Activated T-helper 2 cell treated with anti-CD3 and anti-CD28 coated beads, Interferon-gamma antibody, Interleukin-2, Interleukin-4, amounts not matched to agents 10 μg/mL and 5 μg/mL and 100 μg/mL, durations not matched to agents 14 hours and 24 hours and 36 hours (primary cell): ENCODE data around the gene AFMID. TPM values are rescaled to one million over a fixed set of nuclear protein-coding genes. Genes with fewer than 3 reads are reported as not detected.
A peak's percentile ranks its signal among the peaks of the same experiment; 100 is the strongest.

ENCODE experiments used
- DNase-seq: peaks from one replicate; pipeline ENCODE4 v3.0.0; 2021; ENCODE audit warnings: low spot score
- H3K27ac Mint-ChIP-seq: one replicate; pipeline ENCODE4 v1.8.0; 2021; ENCODE audit warnings: mixed read lengths
- H3K27me3 Mint-ChIP-seq: one replicate; pipeline ENCODE4 v1.8.0; 2021; ENCODE audit warnings: low read depth, mixed read lengths
- H3K36me3 Mint-ChIP-seq: one replicate; pipeline ENCODE4 v1.8.0; 2021; ENCODE audit warnings: low read depth, mixed read lengths
- H3K4me1 Mint-ChIP-seq: one replicate; pipeline ENCODE4 v1.8.0; 2021; ENCODE audit warnings: low read depth, mixed read lengths
- H3K4me3 Mint-ChIP-seq: one replicate; pipeline ENCODE4 v1.8.0; 2021; ENCODE audit warnings: low read depth, mild to moderate bottlenecking, moderate library complexity, mixed read lengths
- H3K9me3 Mint-ChIP-seq: one replicate; pipeline ENCODE4 v1.8.0; 2021; ENCODE audit warnings: mixed read lengths
- intact Hi-C: fragments of 100-400 bp; cut with micrococcal nuclease; formaldehyde crosslinking; loops from one replicate; pipeline ENCODE4 v1.15.1; 2023
- total RNA-seq: library from RNA; stranded (reverse); gene quantifications from 2 replicates; pipeline ENCODE4 v1.2.3, GENCODE V29; 2022

AFMID gene
- total RNA-seq, 1 donor from 2014 or later, result 27.8 TPM

GRCh38 chr17:78204387-78205123, 17.4 kb downstream of the AFMID start:
- H3K27me3 Mint-ChIP-seq, result no peaks in the 10 kb centered on the region
- H3K4me3 Mint-ChIP-seq, result no peak overlapping the region
- no peak overlapping the region for H3K27ac Mint-ChIP-seq
- H3K9me3 Mint-ChIP-seq, result no peaks in the 10 kb centered on the region
- peaks cover 5% of the 10 kb centered on the region for H3K36me3 Mint-ChIP-seq
- intact Hi-C loops, result no loop called here
- H3K4me1 Mint-ChIP-seq, result no peaks in the 10 kb centered on the region
- DNase-seq, result no peak

- no peaks in the 10 kb centered on the region for H3K27me3 Mint-ChIP-seq
- no peaks in the 10 kb centered on the region for H3K9me3 Mint-ChIP-seq
- no peak overlapping the region for H3K27ac Mint-ChIP-seq
- H3K4me3 Mint-ChIP-seq, result no peak overlapping the region
- H3K4me1 Mint-ChIP-seq, result no peaks in the 10 kb centered on the region
- peaks cover 5% of the 10 kb centered on the region for H3K36me3 Mint-ChIP-seq
- intact Hi-C loops, result no loop called here
- no peak for DNase-seq
Measured at GRCh38 chr17:78205124-78205775, 18.1 kb downstream of the AFMID start.

- H3K4me1 Mint-ChIP-seq, result no peaks in the 10 kb centered on the region
- no peak overlapping the region for H3K4me3 Mint-ChIP-seq
- no peak for DNase-seq
- H3K27me3 Mint-ChIP-seq, result no peaks in the 10 kb centered on the region
- H3K36me3 Mint-ChIP-seq, result peaks cover 5% of the 10 kb centered on the region
- no peaks in the 10 kb centered on the region for H3K9me3 Mint-ChIP-seq
- intact Hi-C loops, result no loop called here
- H3K27ac Mint-ChIP-seq, result no peak overlapping the region
Measured at GRCh38 chr17:78206298-78206697, 19.1 kb downstream of the AFMID start.

- Mint-ChIP-seq H3K36me3 (peaks cover 5% of the 10 kb centered on the region), H3K27me3 (no peaks in the 10 kb centered on the region), H3K9me3 (no peaks in the 10 kb centered on the region), H3K4me1 (no peaks in the 10 kb centered on the region), H3K4me3 (no peak overlapping the region), H3K27ac (no peak overlapping the region)
- intact Hi-C loops, result no loop called here
- no peak for DNase-seq
Measured at GRCh38 chr17:78208486-78208885, 21.3 kb downstream of the AFMID start.

GRCh38 chr17:78210111-78210510, 22.9 kb downstream of the AFMID start:
- no peaks in the 10 kb centered on the region for H3K27me3 Mint-ChIP-seq
- H3K4me1 Mint-ChIP-seq, result peaks cover 2% of the 10 kb centered on the region
- no peak overlapping the region for H3K4me3 Mint-ChIP-seq
- intact Hi-C loops, result no loop called here
- H3K36me3 Mint-ChIP-seq, result no peaks in the 10 kb centered on the region
- no peak for DNase-seq
- H3K9me3 Mint-ChIP-seq, result no peaks in the 10 kb centered on the region
- no peak overlapping the region for H3K27ac Mint-ChIP-seq

GRCh38 chr17:78211032-78211431, 23.9 kb downstream of the AFMID start:
- no peaks in the 10 kb centered on the region for H3K27me3 Mint-ChIP-seq
- H3K36me3 Mint-ChIP-seq, result peaks cover 5% of the 10 kb centered on the region
- H3K9me3 Mint-ChIP-seq, result no peaks in the 10 kb centered on the region
- no peak overlapping the region for H3K27ac Mint-ChIP-seq
- no peak overlapping the region for H3K4me3 Mint-ChIP-seq
- peaks cover 6% of the 10 kb centered on the region for H3K4me1 Mint-ChIP-seq
- intact Hi-C loops, result no loop called here
- DNase-seq, result no peak

GRCh38 chr17:78214016-78214705, 27.0 kb downstream of the AFMID start, which contains the start of gene BIRC5:
Gene BIRC5, plus strand, starts transcription at chr17:78214253. Its CDS starts 64 bp downstream, at chr17:78214317.
- H3K36me3 Mint-ChIP-seq, result peaks cover 19% of the 10 kb centered on the region
- no peaks in the 10 kb centered on the region for H3K9me3 Mint-ChIP-seq
- intact Hi-C loops, result no loop called here
- H3K27me3 Mint-ChIP-seq, result no peaks in the 10 kb centered on the region
- H3K27ac Mint-ChIP-seq, result peak within 1 kb of the TSS; percentile 84
- peak; percentile 86 for DNase-seq
- H3K4me1 Mint-ChIP-seq, result peaks cover 11% of the 10 kb centered on the region
- H3K4me3 Mint-ChIP-seq, result peak within 1 kb of the TSS; percentile 96

GRCh38 chr17:78214706-78215061, 27.5 kb downstream of the AFMID start:
- no peaks in the 10 kb centered on the region for H3K27me3 Mint-ChIP-seq
- no peak for DNase-seq
- H3K27ac Mint-ChIP-seq, result peak overlapping the region; percentile 84
- intact Hi-C loops, result no loop called here
- H3K36me3 Mint-ChIP-seq, result peaks cover 24% of the 10 kb centered on the region
- peak overlapping the region; percentile 96 for H3K4me3 Mint-ChIP-seq
- peaks cover 11% of the 10 kb centered on the region for H3K4me1 Mint-ChIP-seq
- H3K9me3 Mint-ChIP-seq, result no peaks in the 10 kb centered on the region

- Mint-ChIP-seq H3K27ac (no peak overlapping the region), H3K27me3 (no peaks in the 10 kb centered on the region), H3K4me3 (no peak overlapping the region), H3K9me3 (no peaks in the 10 kb centered on the region), H3K4me1 (peaks cover 9% of the 10 kb centered on the region), H3K36me3 (peaks cover 54% of the 10 kb centered on the region)
- intact Hi-C loops, result no loop called here
- DNase-seq, result no peak
Measured at GRCh38 chr17:78219396-78220150, 32.4 kb downstream of the AFMID start.

GRCh38 chr17:78223061-78223460, 35.9 kb downstream of the AFMID start:
- intact Hi-C loops, result no loop called here
- Mint-ChIP-seq H3K27me3 (peaks cover 2% of the 10 kb centered on the region), H3K27ac (no peak overlapping the region), H3K36me3 (peaks cover 49% of the 10 kb centered on the region), H3K4me3 (no peak overlapping the region), H3K4me1 (peaks cover 2% of the 10 kb centered on the region), H3K9me3 (no peaks in the 10 kb centered on the region)
- DNase-seq, result no peak

GRCh38 chr17:78223765-78224164, 36.6 kb downstream of the AFMID start:
- DNase-seq, result no peak
- Mint-ChIP-seq H3K4me3 (no peak overlapping the region), H3K36me3 (peaks cover 46% of the 10 kb centered on the region), H3K4me1 (peaks cover 2% of the 10 kb centered on the region), H3K27me3 (peaks cover 2% of the 10 kb centered on the region), H3K27ac (no peak overlapping the region), H3K9me3 (no peaks in the 10 kb centered on the region)
- intact Hi-C loops, result no loop called here

GRCh38 chr17:78224231-78225087, 37.3 kb downstream of the AFMID start:
- DNase-seq, result no peak
- peaks cover 2% of the 10 kb centered on the region for H3K27me3 Mint-ChIP-seq
- H3K27ac Mint-ChIP-seq, result no peak overlapping the region
- H3K4me3 Mint-ChIP-seq, result no peak overlapping the region
- H3K36me3 Mint-ChIP-seq, result peaks cover 39% of the 10 kb centered on the region
- intact Hi-C loops, result no loop called here
- H3K9me3 Mint-ChIP-seq, result no peaks in the 10 kb centered on the region
- H3K4me1 Mint-ChIP-seq, result peaks cover 2% of the 10 kb centered on the region
